K562 (cell line): ENCODE results near the gene ITGA3.

Experiments
- BHLHE40 ChIP-seq: IDR thresholded peaks from 2 replicates; pipeline ENCODE4 v1.6.1; 2011; ENCODE audit warnings: low read length, improper control_type of control experiment
- NFYB ChIP-seq: IDR thresholded peaks from 2 replicates; pipeline ENCODE4 v1.6.1; 2011; ENCODE audit warnings: mild to moderate bottlenecking, moderate library complexity; ENCODE audit not compliant: insufficient read length; ENCODE audit errors: extremely low read depth
- ZNF24 ChIP-seq: fragments of 450-650 bp; IDR thresholded peaks from 2 replicates; pipeline ENCODE4 v1.6.1; 2016
- ZNF668 ChIP-seq: fragments of 250-450 bp; sonication (Bioruptor Pico); IDR thresholded peaks from 2 replicates; pipeline ENCODE4 v1.8.0; 2022; ENCODE audit warnings: mild to moderate bottlenecking, inconsistent platforms
- TF ChIP-seq, protein P1 (sequence below): sonication (generic); formaldehyde crosslinking; IDR thresholded peaks from 2 replicates; pipeline ENCODE4 v1.9.0; 2022; ENCODE audit warnings: mild to moderate bottlenecking, missing genetic modification reagents

GRCh38 chr17:50123649-50124349 lies 67.9 kb downstream of the ITGA3 start:
- TF ChIP-seq, protein P1, sequence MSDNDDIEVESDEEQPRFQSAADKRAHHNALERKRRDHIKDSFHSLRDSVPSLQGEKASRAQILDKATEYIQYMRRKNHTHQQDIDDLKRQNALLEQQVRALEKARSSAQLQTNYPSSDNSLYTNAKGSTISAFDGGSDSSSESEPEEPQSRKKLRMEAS (CRISPR knock-in tag) = no peak
- no peak for TF ChIP-seq ZNF668 (CRISPR knock-in tag)
- TF ChIP-seq NFYB = no peak
- TF ChIP-seq BHLHE40 = no peak
- no peak for TF ChIP-seq ZNF24
